ENCODE measurements around the gene SETD5.

The SETD5 gene

GRCh38 chr3:9416139-9416780 is 18.8 kb downstream of the SETD5 start:
- no peak overlapping the region for H3K4me3 ChIP-seq (ENCODE audit: low read depth, low read length)
- TF ChIP-seq, protein P1, sequence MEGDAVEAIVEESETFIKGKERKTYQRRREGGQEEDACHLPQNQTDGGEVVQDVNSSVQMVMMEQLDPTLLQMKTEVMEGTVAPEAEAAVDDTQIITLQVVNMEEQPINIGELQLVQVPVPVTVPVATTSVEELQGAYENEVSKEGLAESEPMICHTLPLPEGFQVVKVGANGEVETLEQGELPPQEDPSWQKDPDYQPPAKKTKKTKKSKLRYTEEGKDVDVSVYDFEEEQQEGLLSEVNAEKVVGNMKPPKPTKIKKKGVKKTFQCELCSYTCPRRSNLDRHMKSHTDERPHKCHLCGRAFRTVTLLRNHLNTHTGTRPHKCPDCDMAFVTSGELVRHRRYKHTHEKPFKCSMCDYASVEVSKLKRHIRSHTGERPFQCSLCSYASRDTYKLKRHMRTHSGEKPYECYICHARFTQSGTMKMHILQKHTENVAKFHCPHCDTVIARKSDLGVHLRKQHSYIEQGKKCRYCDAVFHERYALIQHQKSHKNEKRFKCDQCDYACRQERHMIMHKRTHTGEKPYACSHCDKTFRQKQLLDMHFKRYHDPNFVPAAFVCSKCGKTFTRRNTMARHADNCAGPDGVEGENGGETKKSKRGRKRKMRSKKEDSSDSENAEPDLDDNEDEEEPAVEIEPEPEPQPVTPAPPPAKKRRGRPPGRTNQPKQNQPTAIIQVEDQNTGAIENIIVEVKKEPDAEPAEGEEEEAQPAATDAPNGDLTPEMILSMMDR (IDR thresholded peaks at IDR 0.05; ENCODE audit: borderline replicate concordance, insufficient read depth, low read depth, low read length) = no peak

- TF ChIP-seq, protein P1 (IDR thresholded peaks at IDR 0.05; ENCODE audit: borderline replicate concordance, insufficient read depth, low read depth, low read length) = no peak
- H3K4me3 ChIP-seq (ENCODE audit: low read depth, low read length) = no peak overlapping the region
Observed at GRCh38 chr3:9420850-9421549, 23.6 kb downstream of the SETD5 start.

GRCh38 chr3:9422712-9423424 is 25.5 kb downstream of the SETD5 start:
- no peak overlapping the region for H3K4me3 ChIP-seq (ENCODE audit: low read depth, low read length)
- TF ChIP-seq, protein P1 (IDR thresholded peaks at IDR 0.05; ENCODE audit: borderline replicate concordance, insufficient read depth, low read depth, low read length) = 0 out of 2 replicates have a peak, but pooled peaks have one; percentile 9

DNA sequence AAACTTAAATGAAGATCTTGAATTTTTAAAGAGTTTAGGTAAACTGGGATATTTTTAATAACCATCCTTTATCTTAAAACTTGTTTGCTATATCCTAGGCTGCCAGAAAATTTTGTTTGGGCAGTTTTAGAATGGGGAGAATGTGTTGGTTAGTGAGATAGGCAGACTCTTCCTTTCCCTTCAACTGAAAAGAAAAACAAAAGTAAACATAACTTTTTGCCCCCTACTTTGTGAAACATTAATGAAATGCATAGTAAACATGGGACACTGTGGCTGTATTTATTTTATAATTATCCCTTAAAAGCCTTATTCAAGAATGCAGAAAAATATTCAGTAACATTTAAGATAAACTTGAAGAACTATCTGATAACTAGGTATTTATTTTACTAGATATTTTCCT is 31.0 kb downstream of the SETD5 start:
- TF ChIP-seq, protein P1 (IDR thresholded peaks at IDR 0.05; ENCODE audit: borderline replicate concordance, insufficient read depth, low read depth, low read length) = no peak
- H3K4me3 ChIP-seq (ENCODE audit: low read depth, low read length) = no peak overlapping the region

GRCh38 chr3:9430733-9431132 is 33.3 kb downstream of the SETD5 start:
- H3K4me3 ChIP-seq (ENCODE audit: low read depth, low read length) = no peak overlapping the region
- TF ChIP-seq, protein P1 (IDR thresholded peaks at IDR 0.05; ENCODE audit: borderline replicate concordance, insufficient read depth, low read depth, low read length) = no peak

DNA sequence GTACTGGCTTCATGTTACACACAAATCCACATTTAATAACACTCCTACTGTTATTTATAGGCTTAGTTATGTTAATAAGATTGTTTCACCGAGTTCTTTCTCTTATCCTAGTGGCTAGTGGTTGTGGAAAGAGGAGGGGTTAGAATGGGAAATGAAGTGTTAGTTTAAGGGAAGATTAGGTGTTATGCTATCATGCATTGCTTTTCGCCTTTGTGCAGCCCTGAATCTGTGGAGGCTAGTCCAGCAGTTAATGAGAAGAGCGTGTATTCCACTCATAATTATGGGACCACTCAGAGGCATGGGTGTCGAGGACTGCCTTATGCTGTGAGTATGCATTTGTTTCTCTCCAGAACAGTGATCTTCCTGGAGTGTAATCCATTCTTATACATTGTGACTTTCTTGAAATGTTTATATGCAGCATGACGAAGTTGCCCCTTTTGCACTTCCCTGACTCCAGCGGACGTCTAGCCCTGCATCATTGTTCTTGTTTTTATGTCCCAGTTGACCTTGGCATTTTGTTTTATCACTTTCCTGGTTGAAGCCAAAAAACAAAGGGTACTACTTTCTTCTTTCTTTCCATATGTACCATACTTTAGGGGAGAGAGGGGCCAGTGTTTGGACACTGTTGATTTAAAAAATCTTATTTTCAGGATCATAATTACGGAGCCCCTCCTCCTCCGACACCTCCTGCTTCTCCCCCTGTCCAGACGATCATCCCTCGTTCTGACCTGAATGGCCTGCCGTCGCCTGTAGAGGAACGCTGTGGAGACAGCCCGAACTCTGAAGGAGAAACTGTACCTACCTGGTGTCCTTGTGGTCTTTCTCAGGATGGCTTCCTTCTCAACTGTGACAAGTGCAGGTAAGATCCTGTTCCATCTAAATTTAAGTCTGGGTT is 36.5 kb downstream of the SETD5 start:
- TF ChIP-seq, protein P1 (IDR thresholded peaks at IDR 0.05; ENCODE audit: borderline replicate concordance, insufficient read depth, low read depth, low read length) = no peak
- no peak overlapping the region for H3K4me3 ChIP-seq (ENCODE audit: low read depth, low read length)
